NCI-H1930 (cell line): ENCODE data around the gene SLC12A8.

ENCODE experiments used
- DNase-seq, 2 experiments: peaks; one replicate each; lab custom pipeline; 2025; lab: John Stamatoyannopoulos, UW

The SLC12A8 gene

GRCh38 chr3:125052624-125053303 lies 159.8 kb downstream of the SLC12A8 start:
- no peak for DNase-seq

DNA sequence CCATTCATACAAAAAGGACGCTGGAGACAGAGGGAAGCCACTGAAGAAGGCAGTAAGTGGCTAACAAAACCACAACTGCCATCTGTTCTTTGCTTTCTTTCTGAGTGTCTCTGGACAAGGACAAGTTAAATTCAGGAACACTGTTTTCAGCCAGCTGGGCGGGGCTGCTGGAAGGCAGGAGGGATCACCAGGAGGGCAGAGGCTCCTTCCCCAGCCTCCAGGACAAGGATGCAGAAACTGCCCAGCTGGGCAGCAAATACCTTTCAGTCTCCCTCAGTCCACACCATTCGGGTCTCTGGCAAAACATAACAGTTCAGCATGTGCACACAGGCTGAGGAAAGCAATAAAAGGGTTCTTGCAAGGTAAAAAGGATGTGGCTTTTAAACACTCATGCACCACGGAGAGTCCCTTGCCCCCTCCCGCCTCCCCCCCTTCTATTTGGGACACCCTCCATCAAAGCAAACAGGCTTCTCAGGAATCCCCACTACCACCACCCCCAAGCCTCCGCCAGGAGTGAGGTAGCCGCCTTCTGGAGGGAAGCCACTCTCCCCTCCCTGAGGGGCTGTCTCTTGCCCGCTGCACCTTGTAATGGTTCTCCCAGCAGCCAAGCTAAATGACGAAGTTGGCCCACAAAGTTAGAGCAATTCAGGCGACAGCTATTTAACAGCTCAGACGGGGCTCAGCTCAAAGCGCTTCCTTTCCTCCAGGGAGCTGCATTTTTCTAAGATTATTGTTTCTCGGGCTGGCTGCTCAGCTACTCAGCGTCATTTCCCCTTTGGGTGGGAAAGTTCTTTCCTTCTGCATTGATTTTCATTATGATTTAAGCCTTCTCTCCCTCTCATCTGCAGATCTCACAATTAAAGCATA lies 160.6 kb downstream of the SLC12A8 start:
- no peak for DNase-seq

GRCh38 chr3:125051205-125051604 lies 161.3 kb downstream of the SLC12A8 start:
- no peak for DNase-seq

- DNase-seq, result no peak
These were observed 162.0 kb downstream of the SLC12A8 start for GRCh38 chr3:125050488-125051090.

DNA sequence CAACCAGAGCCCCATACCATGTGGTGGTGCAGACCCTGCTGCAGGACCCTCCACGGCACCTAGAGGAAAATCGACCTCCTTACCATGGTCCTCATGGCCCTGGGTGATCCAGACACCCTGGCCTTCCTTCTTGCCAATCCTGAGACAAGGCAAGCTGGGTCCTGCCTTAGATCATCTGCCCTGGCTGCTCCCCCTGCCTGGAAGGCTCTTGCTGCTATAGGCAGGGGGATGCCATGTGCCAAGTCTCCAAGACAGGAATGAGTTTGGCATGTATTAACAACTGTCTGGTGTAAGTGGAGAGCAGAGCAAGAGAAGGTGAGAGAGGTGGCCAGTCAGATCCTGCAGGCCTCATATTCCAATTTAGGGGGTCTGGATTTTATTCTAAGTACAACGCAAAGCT lies 164.3 kb downstream of the SLC12A8 start:
- no peak for DNase-seq

- DNase-seq, result no peak
These were observed 166.6 kb downstream of the SLC12A8 start for GRCh38 chr3:125045965-125046364.

GRCh38 chr3:125045194-125045593 lies 167.4 kb downstream of the SLC12A8 start:
- DNase-seq, result no peak

DNA sequence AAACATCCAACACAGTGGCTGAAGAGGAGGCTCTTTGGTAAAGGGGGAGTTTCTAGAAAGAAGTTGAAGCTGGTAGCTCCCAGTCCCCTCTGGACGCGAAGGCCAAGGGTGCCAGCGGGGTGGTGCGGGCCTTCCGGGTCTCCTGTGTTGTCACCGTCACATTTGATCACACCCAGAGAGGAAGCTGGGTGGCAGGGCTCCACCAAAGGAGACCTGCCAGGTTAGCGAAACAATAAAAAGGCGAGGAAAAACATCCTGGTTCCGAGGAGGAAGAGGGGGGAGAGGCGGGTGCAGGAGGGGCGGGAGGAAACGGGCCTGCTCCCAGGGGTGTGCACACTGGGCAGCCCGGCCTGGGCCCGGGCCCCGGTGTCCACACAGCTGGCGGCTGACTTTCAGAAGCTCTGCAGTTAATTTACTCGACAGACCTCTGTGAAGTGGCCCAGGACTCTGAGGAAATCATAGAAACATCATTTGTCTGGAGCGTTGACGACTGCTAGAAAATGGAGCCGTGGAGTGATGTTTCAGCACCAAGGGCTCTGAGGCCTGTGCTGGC lies 168.9 kb downstream of the SLC12A8 start:
- no peak for DNase-seq

GRCh38 chr3:125042725-125043406 lies 169.7 kb downstream of the SLC12A8 start:
- no peak for DNase-seq

GRCh38 chr3:125039131-125040100 lies 173.1 kb downstream of the SLC12A8 start:
- no peak for DNase-seq

GRCh38 chr3:125037498-125038150 lies 174.9 kb downstream of the SLC12A8 start:
- no peak for DNase-seq

GRCh38 chr3:125035217-125035616 lies 177.3 kb downstream of the SLC12A8 start:
- DNase-seq, result no peak

GRCh38 chr3:125033616-125034015 lies 178.9 kb downstream of the SLC12A8 start:
- no peak for DNase-seq

GRCh38 chr3:125033135-125033534 lies 179.4 kb downstream of the SLC12A8 start:
- DNase-seq, result no peak

GRCh38 chr3:125032683-125033082 lies 179.9 kb downstream of the SLC12A8 start:
- no peak for DNase-seq
